ENCODE data around the gene C1QA.

- no peak for TF ChIP-seq POLR2A (IDR thresholded peaks at IDR 0.05)
- TF ChIP-seq, protein P1, sequence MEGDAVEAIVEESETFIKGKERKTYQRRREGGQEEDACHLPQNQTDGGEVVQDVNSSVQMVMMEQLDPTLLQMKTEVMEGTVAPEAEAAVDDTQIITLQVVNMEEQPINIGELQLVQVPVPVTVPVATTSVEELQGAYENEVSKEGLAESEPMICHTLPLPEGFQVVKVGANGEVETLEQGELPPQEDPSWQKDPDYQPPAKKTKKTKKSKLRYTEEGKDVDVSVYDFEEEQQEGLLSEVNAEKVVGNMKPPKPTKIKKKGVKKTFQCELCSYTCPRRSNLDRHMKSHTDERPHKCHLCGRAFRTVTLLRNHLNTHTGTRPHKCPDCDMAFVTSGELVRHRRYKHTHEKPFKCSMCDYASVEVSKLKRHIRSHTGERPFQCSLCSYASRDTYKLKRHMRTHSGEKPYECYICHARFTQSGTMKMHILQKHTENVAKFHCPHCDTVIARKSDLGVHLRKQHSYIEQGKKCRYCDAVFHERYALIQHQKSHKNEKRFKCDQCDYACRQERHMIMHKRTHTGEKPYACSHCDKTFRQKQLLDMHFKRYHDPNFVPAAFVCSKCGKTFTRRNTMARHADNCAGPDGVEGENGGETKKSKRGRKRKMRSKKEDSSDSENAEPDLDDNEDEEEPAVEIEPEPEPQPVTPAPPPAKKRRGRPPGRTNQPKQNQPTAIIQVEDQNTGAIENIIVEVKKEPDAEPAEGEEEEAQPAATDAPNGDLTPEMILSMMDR (IDR thresholded peaks at IDR 0.05): no peak
Observed at GRCh38 chr1:22639286-22639685, 2.9 kb downstream of the C1QA start.
